GM12878 (cell line): ENCODE results near the gene CTIF. TPM values are rescaled to one million over a fixed set of nuclear protein-coding genes. Genes with fewer than 3 reads are reported as not detected.

Experiments
- ATAC-seq: fragments of 200-7000 bp; cut with Tn5 transposase; 3 replicates; pipeline ENCODE4 v1.9.1; 2020; ENCODE audit warnings: mild to moderate bottlenecking, moderate library complexity
- BruUV-seq: library from RNA; stranded (reverse); fragments of 400-500 nt; replicated peaks from 2 replicates; lab custom pipeline; 2021; lab: Mats Ljungman, UMichigan
- CTCF ChIA-PET: fragments of 300-600 bp; sonication (Branson Sonifier 250); formaldehyde crosslinking; extraction: SDS; loops from one replicate; lab custom pipeline; 2021; ENCODE audit warnings: inconsistent platforms; lab: Yijun Ruan, JAX
- POLR2A ChIA-PET: fragments of 350-600 bp; formaldehyde crosslinking; extraction: SDS; loops from one replicate; lab custom pipeline; 2021; ENCODE audit warnings: inconsistent platforms; lab: Charles Lee
- RAD21 ChIA-PET: fragments of 300-600 bp; sonication (Branson Sonifier 250); formaldehyde crosslinking; loops from one replicate; lab custom pipeline; 2023; ENCODE audit warnings: antibody characterized with exemption; ENCODE audit not compliant: unreplicated experiment; lab: Charles Lee
- SMC1A ChIA-PET: fragments of 300-600 bp; sonication (Branson Sonifier 250); formaldehyde crosslinking; loops from one replicate; lab custom pipeline; 2023; ENCODE audit not compliant: unreplicated experiment, uncharacterized antibody; lab: Charles Lee
- DNase-seq: peaks from one replicate; pipeline ENCODE4 v3.0.0-alpha.2; 2011; ENCODE audit warnings: low read depth, low spot score
- FAIRE-seq: peaks from 3 replicates; lab custom pipeline; 2011; peaks lifted over from hg19 to GRCh38; lab: Jason Lieb, UNC
- H2AFZ ChIP-seq: 2 replicates; pipeline ENCODE4 v1.6.0; 2011; ENCODE audit warnings: low read depth, low read length, control low read depth; ENCODE audit not compliant: control insufficient read depth
- H3K27ac ChIP-seq: 2 replicates; pipeline ENCODE4 v1.5.1; 2011; ENCODE audit warnings: control low read depth; ENCODE audit not compliant: control insufficient read depth, insufficient read depth
- H3K27me3 ChIP-seq, 2 experiments: replicated peaks in 1 of 2; 2 replicates each; pipeline versions ENCODE4 v1.6.0 to v1.6.1; 2011; ENCODE audit warnings: low read length in 1 of 2; ENCODE audit not compliant: control insufficient read depth in 2 of 2, insufficient read depth in 2 of 2
- H3K36me3 ChIP-seq, 2 experiments: 2 replicates each; pipeline ENCODE4 v1.5.1; 2011; ENCODE audit warnings: low read length in 1 of 2; ENCODE audit not compliant: control insufficient read depth in 2 of 2, insufficient read depth in 2 of 2
- H3K4me1 ChIP-seq: 2 replicates; pipeline ENCODE4 v1.6.1; 2011; ENCODE audit warnings: mild to moderate bottlenecking, low read length, moderate library complexity, mixed read lengths; ENCODE audit not compliant: control insufficient read depth, insufficient read depth
- H3K4me2 ChIP-seq: 2 replicates; pipeline ENCODE4 v1.6.0; 2011; ENCODE audit warnings: control low read depth; ENCODE audit not compliant: control insufficient read depth, insufficient read depth
- H3K4me3 ChIP-seq: fragments of 200-600 bp; sonication (generic); 2 replicates; pipeline ENCODE4 v1.5.1; 2016
- H3K79me2 ChIP-seq: 2 replicates; pipeline ENCODE4 v1.6.0; 2011; ENCODE audit warnings: low read length; ENCODE audit not compliant: control insufficient read depth, insufficient read depth
- H3K9ac ChIP-seq: 2 replicates; pipeline ENCODE4 v1.8.0; 2011; ENCODE audit warnings: low read length, control low read depth, mixed read lengths; ENCODE audit not compliant: control insufficient read depth, insufficient read depth
- H3K9me3 ChIP-seq: replicated peaks from 3 replicates; pipeline ENCODE4 v1.5.1; 2011; ENCODE audit warnings: mild to moderate bottlenecking, low read length; ENCODE audit not compliant: control insufficient read depth, insufficient read depth
- H4K20me1 ChIP-seq: 2 replicates; pipeline ENCODE4 v1.6.0; 2011; ENCODE audit not compliant: control insufficient read depth, insufficient read depth
- ASH2L ChIP-seq: fragments of 300-600, 200-600 bp; sonication (generic); IDR thresholded peaks from 2 replicates; pipeline ENCODE4 v1.6.1; 2017; ENCODE audit warnings: low read depth, mild to moderate bottlenecking, borderline replicate concordance
- BRCA1 ChIP-seq: IDR thresholded peaks from 2 replicates; pipeline ENCODE4 v1.6.1; 2011; ENCODE audit warnings: low read depth, low read length, improper control_type of control experiment
- CREB1 ChIP-seq: IDR thresholded peaks from 2 replicates; pipeline ENCODE4 v1.6.1; 2012; ENCODE audit warnings: low read depth, mild to moderate bottlenecking, inconsistent platforms
- E2F4 ChIP-seq: IDR thresholded peaks from 2 replicates; pipeline ENCODE4 v1.6.1; 2012; ENCODE audit warnings: low read depth, low read length, improper control_type of control experiment
- E4F1 ChIP-seq: fragments of 450-650 bp; IDR thresholded peaks from 2 replicates; pipeline ENCODE4 v1.6.1; 2018; ENCODE audit warnings: borderline replicate concordance, mild to moderate bottlenecking; ENCODE audit not compliant: partially characterized antibody
- EED ChIP-seq: sonication (generic); IDR thresholded peaks from 2 replicates; pipeline ENCODE4 v1.6.1; 2016; ENCODE audit warnings: antibody characterized with exemption, low read depth
- ELK1 ChIP-seq: IDR thresholded peaks from 2 replicates; pipeline ENCODE4 v1.6.1; 2012; ENCODE audit warnings: low read depth, low read length, improper control_type of control experiment
- ETV6 ChIP-seq, 2 experiments: fragments of 450-650 bp in 1 of 2; IDR thresholded peaks in 1 of 2; conservative IDR thresholded peaks in 1 of 2; 2 replicates each; pipeline ENCODE4 v1.6.1; 2014; ENCODE audit warnings: antibody characterized with exemption in 1 of 2, borderline replicate concordance in 1 of 2, low read depth in 1 of 2, mild to moderate bottlenecking in 1 of 2, moderate library complexity in 1 of 2
- GATAD2B ChIP-seq: fragments of 450-650 bp; conservative IDR thresholded peaks from 2 replicates; pipeline ENCODE4 v1.6.1; 2017; ENCODE audit warnings: low read depth, mild to moderate bottlenecking, moderate library complexity
- MYC ChIP-seq: IDR thresholded peaks from 2 replicates; pipeline ENCODE4 v1.6.1; 2011; ENCODE audit warnings: mild to moderate bottlenecking, low read length, moderate library complexity, inconsistent platforms; ENCODE audit not compliant: insufficient read depth, insufficient replicate concordance, insufficient read length, severe bottlenecking
- RAD51 ChIP-seq: fragments of 450-650 bp; IDR thresholded peaks from 2 replicates; pipeline ENCODE4 v1.6.1; 2016; ENCODE audit warnings: moderate library complexity, mild to moderate bottlenecking, inconsistent platforms
- RBBP5 ChIP-seq: fragments of 200-600 bp; sonication (generic); conservative IDR thresholded peaks from 2 replicates; pipeline ENCODE4 v1.6.1; 2016
- RUNX3 ChIP-seq: IDR thresholded peaks from 2 replicates; pipeline ENCODE4 v1.6.1; 2012; ENCODE audit warnings: low read length, inconsistent platforms
- SMAD5 ChIP-seq: IDR thresholded peaks from 2 replicates; pipeline ENCODE4 v1.6.1; 2016; ENCODE audit warnings: antibody characterized with exemption, low read depth
- TCF3 ChIP-seq: IDR thresholded peaks from 2 replicates; pipeline ENCODE4 v1.6.1; 2012; ENCODE audit warnings: low read depth, mild to moderate bottlenecking, low read length, borderline replicate concordance; ENCODE audit not compliant: insufficient read depth
- ZNF622 ChIP-seq: fragments of 450-650 bp; IDR thresholded peaks from 2 replicates; pipeline ENCODE4 v1.6.1; 2017; ENCODE audit warnings: mild to moderate bottlenecking, inconsistent platforms
- WGBS: methylation state at CpG from one replicate; pipeline ENCODE4 v1.1.6; 2016; ENCODE audit warnings: low lambda C conversion rate; ENCODE audit not compliant: insufficient replicate concordance, insufficient coverage; ENCODE audit errors: missing lambda C conversion rate; 5-methylcytosine and 5-hydroxymethylcytosine counted together
- in situ Hi-C: fragments of 300-500 bp; cut with MboI; formaldehyde crosslinking; loops from 9 replicates; pipeline ENCODE4 v1.14.3; 2018; ENCODE audit warnings: mixed read lengths
- intact Hi-C: fragments of 100-400 bp; cut with micrococcal nuclease; formaldehyde crosslinking; loops from one replicate; pipeline ENCODE4 v1.14.2; 2022; ENCODE audit not compliant: unreplicated experiment
- polyA plus RNA-seq, 11 experiments: library from polyadenylated mRNA; depleted of rRNA in 4 of 11; unstranded in 6 of 11; stranded (reverse) in 5 of 11; fragments of >200 nt; fragmentation: Nextera tagmentation in 4 of 11; fragmentation: Illumina TruSeq in 1 of 11; extraction: Ambion mirVana in 4 of 11; extraction: Trizol in 1 of 11; gene quantifications; 1 replicate in 1 of 11; 2 replicates in 10 of 11; pipeline versions ENCODE4 v1.2.1 to v1.2.3, GENCODE V29; 2011 to 2016; ENCODE audit warnings: inconsistent platforms in 2 of 11, missing spikeins in 2 of 11, low read depth in 1 of 11
- total RNA-seq, 4 experiments: library from RNA; depleted of rRNA in 3 of 4; stranded (reverse); fragments of >200 nt in 3 of 4; fragmentation: Illumina TruSeq in 1 of 4; extraction: Trizol in 1 of 4; gene quantifications; 2 replicates each; pipeline versions ENCODE4 v1.2.1 to v1.2.3, GENCODE V29; 2013 to 2021

The CTIF gene
- total and polyA plus RNA-seq, 10 of the 15 experiments (the other 5 are each of a cell fraction or from before 2014, with no cell fraction given), result 0.06 to 11.6 (median 2.5) TPM

- in situ Hi-C loops (no loop called here), intact Hi-C loops (no loop called here)
- ChIA-PET SMC1A (no interaction called here), POLR2A (no interaction called here), CTCF (no interaction called here), RAD21 (no interaction called here)
- 67% methylated on average over 13 of the region's 13 CpGs for WGBS
- Histone ChIP-seq H3K4me2 (no peak overlapping the region), H4K20me1 (no peaks in the 10 kb centered on the region), H3K4me3 (no peak overlapping the region), H3K9me3 (no peaks in the 10 kb centered on the region), H3K36me3 (no peaks in the 10 kb centered on the region), H2AFZ (no peak overlapping the region), H3K27ac (no peak overlapping the region), H3K4me1 (no peaks in the 10 kb centered on the region), H3K27me3 (no peaks in the 10 kb centered on the region), H3K9ac (no peak overlapping the region), H3K79me2 (no peaks in the 10 kb centered on the region)
- no TSS peak for BruUV-seq
- ATAC-seq (no peak), DNase-seq (no peak), FAIRE-seq (no peak)
- TF ChIP-seq ETV6 (conservative IDR thresholded peaks at IDR 0.05 in 1 of 2, IDR thresholded peaks at IDR 0.05 in 1 of 2; ENCODE audit: borderline replicate concordance in 1 of 2, low read depth in 1 of 2) (no peak), ASH2L (no peak), RBBP5 (no peak), E4F1 (no peak), E2F4 (no peak), ZNF622 (no peak), RUNX3 (no peak), RAD51 (no peak), CREB1 (no peak), MYC (no peak), BRCA1 (no peak), TCF3 (no peak), GATAD2B (no peak), ELK1 (no peak), SMAD5 (no peak), EED (no peak)
Observed at GRCh38 chr18:48553236-48553635, 14.4 kb downstream of the CTIF start.
